GM18873 (cell line): ENCODE measurements around the gene CMSS1.

Source experiments
- ATAC-seq: cut with Tn5 transposase; IDR thresholded peaks from one replicate; pipeline ENCODE4 v1.9.1; 2021; ENCODE audit warnings: mild to moderate bottlenecking, moderate library complexity, moderate number of reproducible peaks; ENCODE audit not compliant: unreplicated experiment, low FRiP score

CMSS1 gene

DNA sequence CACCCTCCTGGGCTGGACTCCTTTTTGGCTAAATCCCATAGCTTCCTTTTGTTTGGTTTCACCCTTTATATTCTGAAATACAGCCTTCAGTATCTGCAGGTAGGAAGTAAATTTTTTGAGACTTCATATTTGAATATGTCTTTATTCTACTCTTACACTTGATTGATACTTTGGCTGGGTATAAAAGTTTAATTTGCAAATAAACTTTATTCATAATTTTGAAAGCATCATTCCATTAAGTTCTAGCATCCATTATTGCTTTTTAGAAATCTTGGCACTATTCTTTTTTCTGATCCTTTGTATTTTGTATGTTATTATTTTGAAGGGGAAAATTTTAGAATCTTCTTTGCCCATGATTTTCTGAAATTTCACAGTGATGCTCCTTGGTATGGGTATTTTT lies 337.9 kb downstream of the CMSS1 start:
- ATAC-seq = no peak

DNA sequence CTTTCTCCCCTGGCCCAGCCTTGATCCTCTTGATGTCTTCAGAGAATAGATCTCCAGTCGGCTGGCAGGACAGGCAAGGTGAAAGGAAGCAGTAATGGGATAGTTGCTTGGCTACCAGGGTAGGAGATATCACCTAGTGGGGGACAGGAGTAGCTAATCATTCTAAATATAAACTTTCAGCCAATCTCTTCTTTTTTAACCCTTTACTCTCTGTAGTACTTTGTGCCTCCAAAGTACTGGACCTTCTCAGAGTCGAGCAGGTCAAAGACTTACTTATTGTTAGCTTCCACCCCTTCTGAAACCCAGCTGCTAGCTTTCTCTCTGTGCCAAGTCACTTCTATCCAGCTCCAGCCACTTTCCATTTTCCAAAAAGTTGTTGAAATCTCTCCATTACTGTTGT lies 340.0 kb downstream of the CMSS1 start:
- ATAC-seq = no peak

DNA sequence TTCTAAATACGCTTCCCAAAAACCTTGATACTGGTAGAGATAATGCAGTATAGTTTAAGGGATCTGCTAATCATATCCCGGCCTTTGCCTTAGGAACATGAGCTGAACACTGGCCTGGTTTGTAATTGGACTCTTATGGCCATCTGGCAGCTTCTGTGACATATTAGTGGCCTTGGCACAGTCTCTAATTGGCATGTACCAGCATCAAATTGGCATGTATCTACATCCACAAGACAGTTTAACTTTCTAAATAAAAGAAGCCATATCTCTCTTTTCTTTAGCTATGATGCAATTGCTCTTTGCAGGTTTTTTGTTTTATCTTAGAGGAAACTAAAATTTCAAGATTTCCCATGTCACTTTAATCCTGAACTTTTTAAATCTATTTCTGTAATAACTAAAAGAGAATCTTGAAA lies 341.3 kb downstream of the CMSS1 start:
- no peak for ATAC-seq

GRCh38 chr3:100159331-100160153 lies 341.9 kb downstream of the CMSS1 start:
- no peak for ATAC-seq

- ATAC-seq = no peak
These were observed 342.9 kb downstream of the CMSS1 start for GRCh38 chr3:100160521-100160920.

GRCh38 chr3:100163787-100164186 lies 346.1 kb downstream of the CMSS1 start:
- no peak for ATAC-seq

GRCh38 chr3:100164743-100165142 lies 347.1 kb downstream of the CMSS1 start:
- ATAC-seq = no peak

GRCh38 chr3:100165926-100166550 lies 348.4 kb downstream of the CMSS1 start:
- no peak for ATAC-seq

- no peak for ATAC-seq
These were observed 351.7 kb downstream of the CMSS1 start for GRCh38 chr3:100169201-100169920.

- no peak for ATAC-seq
These were observed 352.8 kb downstream of the CMSS1 start for GRCh38 chr3:100170486-100170885.

GRCh38 chr3:100171211-100171914 lies 353.7 kb downstream of the CMSS1 start:
- ATAC-seq = no peak

- no peak for ATAC-seq
These were observed 356.3 kb downstream of the CMSS1 start for GRCh38 chr3:100173961-100174360.

DNA sequence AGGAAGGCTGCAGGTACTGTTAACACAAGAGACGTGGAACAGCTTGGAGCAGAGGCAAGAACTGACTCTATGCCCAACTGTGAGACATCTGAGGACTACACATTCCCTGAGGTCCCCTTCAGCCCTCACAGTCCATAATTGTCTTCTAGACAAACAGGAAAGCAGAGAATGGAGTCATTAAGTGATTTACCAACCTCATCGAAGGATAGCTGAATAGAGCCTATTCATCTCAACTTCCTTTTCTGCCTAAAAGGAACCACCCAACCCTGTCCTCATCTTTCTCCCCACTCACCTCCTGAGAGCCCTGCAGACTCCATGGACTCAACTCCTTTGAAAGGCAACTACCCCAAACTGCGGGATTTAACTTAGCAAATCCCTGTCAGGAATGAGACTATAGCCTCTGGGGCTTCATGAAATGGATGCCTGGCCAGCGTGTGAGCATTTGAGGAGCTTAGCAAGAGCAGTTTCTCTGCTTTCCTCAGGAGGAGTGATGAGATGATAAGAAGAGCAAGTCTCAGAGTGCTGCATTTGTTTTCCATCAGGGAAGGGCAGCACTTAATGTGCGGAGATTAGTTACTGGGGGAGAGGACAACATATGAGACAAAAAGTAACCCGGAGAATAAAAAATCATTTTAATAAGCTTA lies 358.1 kb downstream of the CMSS1 start:
- no peak for ATAC-seq

GRCh38 chr3:100179692-100180349 lies 362.2 kb downstream of the CMSS1 start:
- ATAC-seq = no peak

GRCh38 chr3:100183608-100184125 lies 366.0 kb downstream of the CMSS1 start:
- ATAC-seq = no peak

DNA sequence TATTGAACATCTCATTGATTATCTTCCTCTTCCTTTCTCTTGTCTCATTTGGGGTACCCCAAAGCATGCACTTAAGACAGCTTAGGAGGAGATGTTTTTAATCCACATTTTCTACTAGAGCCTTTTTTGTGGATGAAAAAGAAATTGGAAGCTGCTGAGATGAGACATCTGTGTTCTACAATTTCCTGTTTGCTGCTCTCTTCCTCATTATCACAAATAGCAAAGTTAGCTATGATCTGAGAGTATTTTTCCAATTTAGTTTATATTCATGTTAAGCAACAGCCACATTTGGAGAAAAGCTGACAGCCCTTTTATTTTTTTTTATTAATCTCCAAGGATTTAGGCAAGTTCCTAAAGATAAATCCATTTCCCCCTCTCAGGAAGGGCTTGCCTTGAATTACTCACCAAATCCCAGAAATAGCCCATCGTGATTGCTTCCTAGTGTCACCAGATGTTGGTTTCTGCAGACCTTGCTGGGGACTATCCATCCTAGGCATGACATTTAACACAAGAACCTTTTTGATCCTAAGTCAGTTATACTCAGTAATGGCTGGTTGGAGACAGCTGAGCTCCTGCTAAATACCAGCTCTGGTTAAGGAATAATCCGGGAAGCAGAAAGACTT lies 367.4 kb downstream of the CMSS1 start:
- ATAC-seq = no peak

DNA sequence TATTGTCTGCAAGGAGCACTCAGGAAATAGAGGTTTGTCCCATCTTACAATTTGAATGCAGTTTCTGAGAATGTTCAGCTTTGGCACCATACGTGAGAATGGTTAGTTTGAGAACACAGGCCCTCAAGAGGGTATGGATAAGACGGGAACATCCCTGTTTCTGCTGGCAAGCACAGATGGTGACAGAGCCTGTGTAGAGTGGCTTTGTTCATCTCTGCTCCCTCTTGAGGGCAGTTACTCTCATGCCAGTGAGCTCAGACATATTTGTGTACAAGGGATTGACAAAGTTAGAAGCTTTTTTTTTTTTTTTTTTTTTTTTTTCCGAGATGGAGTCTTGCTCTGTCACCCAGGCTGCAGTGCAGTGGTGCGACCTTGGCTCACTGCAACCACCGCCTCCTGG lies 368.2 kb downstream of the CMSS1 start:
- no peak for ATAC-seq

DNA sequence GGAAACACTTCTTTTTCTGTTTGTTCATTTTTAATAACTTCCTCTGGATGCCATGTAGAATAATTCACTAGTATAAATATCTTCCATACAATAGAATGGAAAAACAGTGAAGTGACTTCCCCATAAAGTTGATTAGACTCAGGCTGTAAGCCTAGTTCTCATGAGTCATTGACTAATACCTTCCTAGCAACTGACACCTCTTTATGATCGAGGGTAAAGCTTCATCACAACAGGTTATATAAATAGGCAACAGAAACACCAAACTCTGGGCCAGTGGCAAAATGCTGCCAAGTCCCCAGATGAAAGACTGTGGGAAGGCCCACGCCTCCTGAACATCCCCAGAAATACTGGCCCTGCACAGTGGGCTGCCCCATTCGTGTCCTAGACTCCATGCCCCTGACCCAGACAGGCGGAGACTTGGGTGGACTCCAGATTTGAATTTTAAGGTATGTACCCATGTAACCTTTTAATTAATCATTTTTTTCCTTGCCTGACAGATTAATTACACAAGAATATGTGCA lies 371.8 kb downstream of the CMSS1 start:
- ATAC-seq = no peak

DNA sequence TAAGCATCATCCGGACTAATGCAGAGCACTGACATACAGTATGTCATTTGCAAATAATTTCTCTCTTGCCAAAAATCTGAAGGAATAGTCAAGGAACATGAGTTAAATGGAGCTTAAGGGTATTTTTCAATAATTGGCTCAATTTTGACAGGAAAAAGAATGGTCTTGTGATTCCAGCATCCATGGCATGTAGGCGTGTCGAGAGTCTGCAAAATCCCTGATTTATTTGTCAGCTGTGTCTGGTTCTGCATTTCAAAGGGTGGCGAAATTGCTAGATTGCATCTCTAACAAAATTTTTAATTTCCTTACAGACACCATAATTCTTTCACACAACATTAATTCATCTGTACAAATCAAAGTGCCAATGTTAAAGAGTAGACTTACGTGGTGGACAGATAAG lies 377.7 kb downstream of the CMSS1 start:
- ATAC-seq = no peak
